Kidney epithelial cell (primary cell): ENCODE data around the gene HERPUD1. TPM values are rescaled to one million over a fixed set of nuclear protein-coding genes. Genes with fewer than 3 reads are reported as not detected.
"Not testable (repeated sequence)": the region's sequence is repeated elsewhere in the genome, so short reads cannot be mapped to it uniquely, and the experiment has no call there.

ENCODE experiments used
- DNase-seq: peaks from one replicate; pipeline ENCODE4 v3.0.0-alpha.2; 2010; ENCODE audit warnings: low read depth
- H3K27me3 ChIP-seq: 2 replicates; pipeline ENCODE4 v1.6.0; 2011; ENCODE audit warnings: low read length; ENCODE audit not compliant: control insufficient read depth, insufficient read depth
- H3K36me3 ChIP-seq: 2 replicates; pipeline ENCODE4 v1.5.1; 2011; ENCODE audit warnings: low read length; ENCODE audit not compliant: control insufficient read depth, insufficient read depth
- H3K4me3 ChIP-seq: 2 replicates; pipeline ENCODE4 v1.5.1; 2011; ENCODE audit warnings: low read depth, mild to moderate bottlenecking, control low read depth, low read length
- CTCF ChIP-seq: IDR thresholded peaks from 2 replicates; pipeline ENCODE4 v1.5.1; 2011; ENCODE audit warnings: mild to moderate bottlenecking, moderate library complexity, low read length, control low read depth, inconsistent platforms; ENCODE audit not compliant: insufficient read depth, poor library complexity, severe bottlenecking
- total RNA-seq: library from RNA; depleted of rRNA; stranded (reverse); fragments of >200 nt; gene quantifications from 2 replicates; pipeline ENCODE4 v1.2.3, GENCODE V29; 2015

The HERPUD1 gene
- total RNA-seq, 1 donor from 2014 or later: 321 TPM

- no peak for TF ChIP-seq CTCF
- H3K27me3 ChIP-seq: no peaks in the 10 kb centered on the region
These were observed 55.8 kb downstream of the HERPUD1 start for GRCh38 chr16:56987692-56988091.

DNA sequence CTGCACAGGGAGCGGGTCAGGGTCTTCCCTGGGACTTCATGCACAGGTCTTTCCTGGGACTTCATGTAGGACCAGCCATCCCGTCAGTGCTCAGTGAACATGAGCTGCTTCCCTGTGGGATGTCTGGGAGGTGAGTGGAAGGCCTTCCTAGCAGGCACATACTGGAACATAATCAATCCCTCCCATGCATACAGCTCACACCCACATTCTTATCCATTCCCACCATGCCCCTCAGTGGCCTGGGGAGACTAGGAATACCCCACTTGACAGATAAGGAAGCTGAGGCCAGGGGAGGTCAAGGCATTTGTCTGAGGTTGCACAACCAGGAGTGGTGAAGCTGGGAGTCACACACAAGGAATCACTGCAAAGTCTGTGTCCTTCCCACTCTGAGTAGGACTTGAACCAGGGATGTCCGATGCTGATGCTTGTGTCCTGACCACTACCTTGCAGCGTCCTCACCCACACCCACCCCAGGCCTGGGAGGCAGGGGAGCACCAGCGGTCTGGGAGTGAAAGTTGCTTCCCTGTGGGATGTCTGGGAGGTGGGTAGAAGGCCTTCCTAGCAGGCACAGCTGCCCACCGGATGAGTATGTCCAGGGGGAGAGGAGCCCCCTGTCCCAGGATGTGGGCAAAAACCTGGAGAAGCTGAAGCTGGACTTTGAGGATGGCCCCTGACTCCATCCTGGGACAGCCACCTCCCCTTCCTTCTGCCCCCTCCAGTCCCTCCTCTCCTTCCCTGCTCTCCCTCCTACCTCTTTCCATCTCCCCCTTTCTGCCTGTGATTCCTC lies 56.4 kb downstream of the HERPUD1 start:
- no peaks in the 10 kb centered on the region for H3K27me3 ChIP-seq
- no peak for DNase-seq
- TF ChIP-seq CTCF: no peak
- H3K4me3 ChIP-seq: no peak overlapping the region
- no peaks in the 10 kb centered on the region for H3K36me3 ChIP-seq

More at GRCh38 chr16:56987692-56988091, 55.8 kb downstream of the HERPUD1 start:
- no peaks in the 10 kb centered on the region for H3K36me3 ChIP-seq
- DNase-seq: no peak
- H3K4me3 ChIP-seq: no peak overlapping the region

GRCh38 chr16:56988948-56989945 lies 57.3 kb downstream of the HERPUD1 start, which contains the start of gene NLRC5:
Gene NLRC5, plus strand, starts transcription at chr16:56989557. Its CDS starts 31,156 bp downstream, at chr16:57020713.
- Histone ChIP-seq H3K36me3 (no peaks in the 10 kb centered on the region), H3K27me3 (no peaks in the 10 kb centered on the region), H3K4me3 (peak within 1 kb of the TSS; percentile 66)
- DNase-seq: no peak
- TF ChIP-seq CTCF: no peak

- Histone ChIP-seq H3K27me3 (no peaks in the 10 kb centered on the region), H3K36me3 (no peaks in the 10 kb centered on the region), H3K4me3 (peak overlapping the region; percentile 66)
- TF ChIP-seq CTCF: no peak
- no peak for DNase-seq
These were observed 58.0 kb downstream of the HERPUD1 start for GRCh38 chr16:56989988-56990387.

DNA sequence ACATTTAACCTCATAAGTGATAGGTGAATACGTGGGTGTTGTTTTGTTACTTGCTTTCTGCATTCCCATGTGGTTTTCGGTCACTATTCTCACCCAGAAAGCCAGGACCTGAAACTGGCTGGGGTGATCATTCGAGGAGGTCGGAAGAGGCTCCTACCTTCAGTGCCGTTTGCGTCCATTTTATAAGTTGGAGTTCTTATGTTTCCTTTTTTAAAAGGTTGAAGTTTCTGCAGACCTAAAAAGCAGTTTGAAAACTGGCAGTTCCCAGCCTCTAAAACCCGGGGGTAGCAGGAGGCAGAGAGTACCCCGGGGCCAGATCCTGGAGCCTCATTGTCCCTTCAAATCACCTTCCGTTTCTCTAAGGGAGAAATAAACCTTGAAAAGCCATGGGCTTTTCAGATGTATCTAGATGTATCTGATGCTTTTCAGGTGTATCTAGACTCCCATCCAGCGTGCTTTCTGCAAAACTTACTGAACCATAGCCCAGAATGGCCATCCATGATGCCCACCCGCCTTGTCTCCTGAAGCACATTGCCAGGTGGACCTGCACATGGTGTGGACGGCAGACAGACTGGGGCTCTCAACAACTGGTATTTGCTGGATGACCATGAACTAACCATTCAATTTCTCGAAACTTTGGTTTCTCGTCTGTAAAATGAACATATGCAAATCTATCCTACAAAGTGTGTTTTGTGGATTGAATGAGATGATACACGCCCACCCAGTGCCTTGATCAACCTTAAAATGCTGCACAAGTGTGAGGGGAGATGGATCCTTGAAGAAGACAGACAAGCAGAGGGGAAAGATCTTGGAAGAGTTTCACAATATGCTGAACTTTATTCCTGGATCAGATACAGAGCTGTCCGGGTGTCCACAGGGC lies 58.7 kb downstream of the HERPUD1 start:
- Histone ChIP-seq H3K4me3 (no peak overlapping the region), H3K27me3 (no peaks in the 10 kb centered on the region), H3K36me3 (no peaks in the 10 kb centered on the region)
- no peak for DNase-seq
- no peak for TF ChIP-seq CTCF

GRCh38 chr16:56992431-56992830 lies 60.5 kb downstream of the HERPUD1 start:
- not testable (repeated sequence) for H3K36me3 ChIP-seq, H3K27me3 ChIP-seq

More at GRCh38 chr16:56992431-56992830, 60.5 kb downstream of the HERPUD1 start:
- H3K4me3 ChIP-seq, DNase-seq: not testable (repeated sequence)
